Stimulated activated CD4-positive, alpha-beta T cell treated with anti-CD3 and anti-CD28 coated beads, Interleukin-1b, Interleukin-23, amount 100 ng/mL, for 1 hour (primary cell): ENCODE results near the gene CDHR4.
"Not testable (repeated sequence)": the region's sequence is repeated elsewhere in the genome, so short reads cannot be mapped to it uniquely, and the experiment has no call there.

Experiments
- DNase-seq, 2 donors: peaks; one replicate each; pipeline ENCODE4 v3.0.0-alpha.2; 2020; ENCODE audit warnings: low read depth in 2 of 2

CDHR4 gene, protein sequence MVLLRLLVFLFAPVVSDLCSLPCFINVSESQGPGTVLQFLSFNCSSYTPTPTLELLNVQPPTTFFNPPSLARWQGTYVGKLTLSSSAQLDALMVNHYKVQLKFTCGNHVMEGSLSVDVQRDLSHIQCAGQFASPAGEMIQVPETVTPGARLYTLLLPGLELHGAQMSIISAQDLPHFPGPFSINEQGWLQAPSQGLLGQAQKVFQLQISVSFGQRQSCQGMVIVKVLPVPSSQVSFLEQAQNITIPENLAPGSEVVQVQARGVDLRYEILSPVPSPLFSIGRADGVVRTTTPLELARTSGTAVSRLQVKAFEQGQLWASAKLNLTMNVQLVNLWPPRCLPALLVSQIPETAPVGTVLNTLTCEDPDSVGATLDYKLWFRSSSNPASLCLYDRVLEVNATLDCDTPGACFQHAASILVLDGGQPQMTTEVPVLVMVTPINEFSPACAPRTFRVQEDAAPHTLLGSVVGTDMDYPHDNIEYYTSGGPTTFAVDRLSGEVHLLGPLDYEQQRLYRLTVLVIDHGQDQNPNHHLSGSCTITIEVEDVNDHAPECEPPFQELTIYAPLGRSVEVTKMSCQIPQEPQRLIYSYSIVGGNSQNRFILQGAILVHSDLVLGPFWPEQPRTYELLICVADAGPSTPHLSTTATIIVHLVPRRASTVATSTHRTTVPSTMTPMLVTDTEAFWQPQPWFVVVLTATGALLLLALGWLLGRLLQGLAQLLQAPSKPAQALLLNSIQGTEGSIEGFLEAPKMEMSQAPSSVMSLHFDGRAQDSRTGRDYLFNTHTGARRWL

DNA sequence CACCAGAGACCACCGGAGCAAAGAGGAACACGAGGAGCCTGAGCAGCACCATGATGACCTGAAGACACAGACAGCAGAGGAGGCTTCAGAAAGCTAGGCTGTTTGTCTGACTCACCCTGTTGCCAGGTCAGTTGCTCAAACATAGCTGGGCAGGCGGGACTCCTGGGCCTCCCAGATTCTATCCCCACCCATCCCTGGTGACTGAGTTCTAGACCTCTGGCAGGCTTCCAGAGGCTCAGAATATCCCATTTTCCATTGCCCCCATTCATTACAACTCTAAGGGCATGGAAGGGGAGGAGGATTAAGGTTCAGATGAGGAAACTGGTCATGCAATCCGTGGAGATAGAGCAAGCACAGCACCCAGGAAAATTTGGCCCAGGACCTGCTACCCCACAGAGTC, at the start of gene CDHR4:
TSS of gene CDHR4 (minus strand) at position 113 of the 400 bp plus-strand sequence. CDS start at position 52, 61 bp downstream.
- DNase-seq = no peak

DNA sequence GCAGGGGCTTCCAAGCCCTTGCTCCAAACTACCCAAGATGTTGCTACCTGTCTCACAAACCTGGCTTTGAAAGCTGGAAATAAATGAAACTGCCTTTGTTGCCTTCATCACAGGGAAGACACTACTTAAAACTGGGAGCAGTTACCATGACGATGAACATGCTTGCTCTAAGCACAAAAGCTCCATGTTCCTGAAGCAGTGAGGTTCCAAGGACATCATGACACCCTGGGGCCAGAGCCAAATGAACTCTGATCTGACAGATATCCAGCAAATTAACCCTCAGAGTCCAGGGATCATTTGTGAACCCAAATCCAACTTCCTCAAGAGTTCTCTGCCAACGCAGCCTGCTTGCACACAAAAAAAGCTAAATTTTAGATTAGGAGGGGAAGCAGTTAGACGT, 46.0 kb upstream of the CDHR4 start:
- no peak for DNase-seq

DNA sequence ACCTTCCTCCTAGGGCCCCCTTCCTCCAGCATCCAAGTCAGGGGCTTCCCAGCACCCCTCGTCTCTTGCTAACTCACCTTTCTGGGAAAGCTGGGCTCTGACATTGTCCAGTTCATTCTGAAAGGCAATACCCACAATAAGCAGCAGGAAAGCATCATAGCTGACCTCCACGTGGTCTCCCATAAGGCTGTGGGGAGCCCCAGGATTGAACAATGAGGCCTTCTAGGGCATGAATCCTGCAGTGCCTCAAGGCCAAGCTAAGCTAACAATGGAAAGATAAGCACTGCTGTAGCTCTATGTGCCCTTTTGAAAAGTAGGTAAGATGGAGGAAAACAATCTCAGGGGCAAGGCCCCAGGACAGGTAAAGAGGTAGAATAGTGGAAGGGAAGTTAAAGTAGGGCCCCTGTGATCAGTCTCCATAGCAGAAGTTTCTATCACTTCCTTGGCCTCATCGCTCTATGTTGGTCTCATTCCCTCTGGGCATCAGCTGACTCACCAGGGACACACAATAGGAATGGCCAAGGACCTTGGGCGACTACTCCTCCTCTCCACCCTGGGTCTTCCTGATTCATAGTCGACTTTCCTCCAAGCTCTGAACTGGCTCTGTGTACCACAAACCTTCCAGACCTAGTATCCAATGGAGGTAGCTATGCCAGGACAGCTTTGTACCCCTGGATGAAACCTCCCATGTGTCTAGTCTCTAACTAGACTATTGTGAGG, 45.0 kb upstream of the CDHR4 start:
- DNase-seq = no peak

DNA sequence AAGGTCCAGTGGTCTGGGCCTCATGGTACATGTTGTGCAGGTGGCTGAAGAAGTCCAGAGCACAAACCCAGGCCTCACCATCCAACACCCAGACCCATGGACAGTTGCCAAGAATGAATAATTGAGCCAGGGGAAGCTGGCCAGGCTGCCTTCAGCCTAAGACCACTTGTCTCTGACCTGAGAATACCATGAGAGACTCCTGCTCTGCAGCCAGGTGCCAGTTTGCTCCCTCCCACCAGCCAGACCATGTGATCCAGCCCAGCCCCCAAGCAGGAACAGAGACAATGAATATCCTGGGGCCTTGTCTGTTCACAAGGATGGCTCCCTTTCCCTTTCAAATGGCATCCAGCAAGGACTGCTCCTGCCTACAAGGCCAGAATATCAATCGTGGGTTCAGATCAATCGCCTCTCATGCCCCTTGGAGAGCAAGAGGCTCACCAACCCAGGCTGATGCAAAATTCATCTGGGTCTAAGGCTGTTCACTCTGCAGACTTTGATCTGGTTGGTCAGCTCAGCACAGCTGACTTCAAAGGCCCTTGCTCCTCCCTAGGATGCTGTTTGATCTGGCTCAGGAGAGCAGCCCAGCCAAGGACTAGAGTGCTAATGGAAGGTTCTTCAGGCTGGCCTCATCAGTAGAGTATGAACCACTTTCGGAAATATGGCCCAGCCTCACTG, 43.3 kb upstream of the CDHR4 start:
- DNase-seq = no peak

DNA sequence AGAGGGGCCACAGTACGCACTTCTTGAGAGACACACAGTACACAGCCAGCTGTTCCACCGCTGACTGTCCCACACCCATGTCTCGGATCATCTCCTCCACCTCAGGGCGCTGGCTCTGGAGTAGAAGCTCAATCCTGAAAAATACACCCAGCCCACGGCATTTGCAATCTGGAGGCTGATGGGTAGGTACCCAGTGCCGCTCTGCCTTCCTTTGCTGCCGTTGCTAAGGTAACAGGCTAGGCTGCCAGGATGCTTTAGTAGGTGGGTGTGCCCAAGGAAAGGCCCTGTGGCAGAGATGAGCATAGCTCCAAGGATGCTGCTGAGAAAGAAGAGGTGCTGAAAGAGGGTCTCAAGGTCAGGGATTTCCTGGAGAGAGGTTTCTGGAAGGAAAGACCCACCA, 42.1 kb upstream of the CDHR4 start:
- DNase-seq = no peak

DNA sequence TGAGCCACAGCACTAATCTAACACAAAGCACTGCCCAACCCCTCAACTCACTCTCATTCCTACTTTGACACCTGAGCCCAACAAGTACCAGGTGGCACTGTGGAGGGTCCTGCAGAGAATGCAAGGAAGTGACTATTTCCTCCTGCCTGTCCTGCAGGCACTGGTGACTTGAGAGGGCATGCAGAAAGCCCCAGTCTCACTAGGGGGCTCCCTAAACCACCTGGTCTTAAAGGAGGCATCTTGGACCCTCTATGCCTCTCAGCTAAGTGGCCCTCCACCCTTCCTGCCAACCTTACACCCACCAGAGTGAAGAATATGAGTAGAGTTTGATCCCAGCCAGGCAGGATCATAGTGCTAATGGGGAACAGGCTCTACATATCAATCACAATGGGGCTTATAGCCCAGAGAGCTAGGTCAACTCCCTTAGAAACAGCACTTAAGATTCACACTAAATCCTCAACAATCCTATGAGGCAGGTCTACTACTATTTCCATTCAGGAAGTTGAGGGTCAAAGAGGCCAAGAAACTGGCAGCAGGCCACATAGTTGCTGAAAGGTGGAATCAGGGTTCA, 41.5 kb upstream of the CDHR4 start:
- no peak for DNase-seq

DNA sequence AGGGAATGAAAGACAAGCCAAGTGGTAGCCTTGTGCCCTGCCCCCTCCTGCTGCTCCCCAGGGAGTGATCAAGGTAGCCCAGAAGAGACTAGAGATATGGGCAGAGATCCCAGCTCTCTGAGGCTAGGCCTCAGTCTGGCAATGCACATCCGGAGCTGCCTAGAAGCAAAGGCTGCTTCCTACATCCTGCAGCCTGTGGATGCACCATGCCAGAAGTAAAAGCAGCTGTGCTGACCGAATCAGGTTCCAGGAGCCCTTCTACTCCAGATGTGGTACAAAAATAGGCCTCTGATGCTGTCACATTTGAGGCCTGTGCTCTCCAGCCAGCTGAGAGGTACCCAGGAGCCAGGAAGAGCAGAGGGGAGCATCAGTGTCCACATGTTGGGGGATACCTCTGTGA, 40.7 kb upstream of the CDHR4 start:
- DNase-seq = no peak

DNA sequence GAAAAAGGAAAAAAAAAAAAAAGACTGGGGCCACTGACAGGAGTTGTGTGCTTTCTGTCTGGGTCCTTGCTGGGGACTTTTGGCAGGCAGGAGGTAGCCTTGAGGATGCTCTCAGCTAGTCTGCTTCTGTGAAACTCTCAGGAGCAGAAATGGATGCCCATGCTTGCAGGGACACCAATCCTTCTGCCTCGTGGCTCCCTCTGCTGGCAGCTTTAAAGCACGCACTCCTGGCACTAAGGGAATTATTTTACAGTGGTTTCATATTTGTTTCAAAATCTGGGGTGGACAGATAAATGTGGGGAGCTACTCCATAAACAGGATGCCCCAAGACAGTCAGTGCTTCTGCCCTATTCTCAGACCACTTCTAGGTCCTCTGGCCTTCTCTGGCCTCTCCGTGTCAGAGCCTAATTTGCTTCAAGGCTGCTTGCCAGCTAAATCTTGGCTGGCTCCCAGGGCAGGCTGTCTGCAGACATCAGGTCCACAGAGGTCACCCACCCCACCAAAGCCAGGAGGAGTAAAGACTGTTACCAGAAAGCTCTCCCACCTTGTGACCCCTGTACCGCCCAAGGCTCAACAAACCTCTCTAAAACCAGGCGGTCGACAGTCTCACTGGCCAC, 39.6 kb upstream of the CDHR4 start:
- peak; percentile 65 to 68 for DNase-seq

DNA sequence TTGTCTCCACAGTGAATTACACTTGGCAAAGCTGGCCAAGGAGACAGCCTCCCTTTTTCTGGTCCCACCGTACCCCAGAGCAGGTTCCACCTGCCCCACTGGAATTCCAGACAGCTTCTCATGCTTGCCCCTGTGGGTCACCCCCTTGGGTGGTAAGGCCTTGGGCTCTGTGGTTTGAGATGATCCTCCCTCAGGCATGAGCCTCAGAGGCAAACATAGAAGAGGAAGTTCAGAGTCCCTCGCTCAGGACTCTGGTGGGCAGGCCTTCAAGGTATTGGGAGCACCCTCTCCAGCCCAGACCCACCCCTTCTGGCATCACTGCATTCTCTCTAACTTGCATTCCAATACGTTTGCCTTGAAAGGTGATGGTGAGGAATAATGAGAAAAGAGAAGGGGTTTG, 31.7 kb upstream of the CDHR4 start:
- no peak for DNase-seq

DNA sequence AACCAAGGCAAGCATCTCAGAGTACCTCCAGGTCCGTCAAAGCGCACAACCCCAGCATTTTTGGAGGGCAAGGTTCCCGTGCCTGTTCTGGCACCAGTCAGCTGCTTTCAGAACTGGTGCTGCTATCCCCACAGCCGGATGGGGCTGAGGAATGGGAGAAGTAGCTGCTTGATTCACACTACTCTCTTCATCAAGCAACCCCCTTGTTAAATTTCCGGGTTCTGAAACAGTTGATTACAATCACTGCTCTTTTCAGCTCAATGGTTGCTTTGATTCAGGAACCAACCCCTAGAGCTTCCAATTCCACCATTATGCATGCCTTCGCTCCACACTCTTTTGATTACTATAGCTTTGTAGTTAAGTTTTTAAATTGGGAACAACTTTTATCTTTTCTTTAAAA, 26.3 kb upstream of the CDHR4 start:
- no peak for DNase-seq

DNA sequence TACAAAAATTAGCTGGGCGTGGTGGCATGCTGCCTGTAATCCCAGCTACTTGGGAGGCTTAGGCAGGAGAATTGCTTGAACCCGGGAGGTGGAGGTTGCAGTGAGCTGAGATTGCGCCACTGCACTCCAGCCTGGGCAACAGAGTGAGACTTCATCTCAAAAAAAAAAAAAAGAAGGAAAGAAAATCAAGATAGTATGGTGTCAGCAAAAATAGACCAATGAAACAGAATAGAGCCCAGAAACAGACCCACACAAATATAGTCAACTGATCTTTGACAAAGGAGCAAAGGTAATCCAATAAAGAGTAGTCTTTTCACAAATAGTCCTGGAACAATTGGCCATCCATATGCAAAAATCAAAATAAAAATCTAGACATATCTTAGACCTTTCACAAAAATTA, 23.5 kb upstream of the CDHR4 start:
- not testable (repeated sequence) for DNase-seq

DNA sequence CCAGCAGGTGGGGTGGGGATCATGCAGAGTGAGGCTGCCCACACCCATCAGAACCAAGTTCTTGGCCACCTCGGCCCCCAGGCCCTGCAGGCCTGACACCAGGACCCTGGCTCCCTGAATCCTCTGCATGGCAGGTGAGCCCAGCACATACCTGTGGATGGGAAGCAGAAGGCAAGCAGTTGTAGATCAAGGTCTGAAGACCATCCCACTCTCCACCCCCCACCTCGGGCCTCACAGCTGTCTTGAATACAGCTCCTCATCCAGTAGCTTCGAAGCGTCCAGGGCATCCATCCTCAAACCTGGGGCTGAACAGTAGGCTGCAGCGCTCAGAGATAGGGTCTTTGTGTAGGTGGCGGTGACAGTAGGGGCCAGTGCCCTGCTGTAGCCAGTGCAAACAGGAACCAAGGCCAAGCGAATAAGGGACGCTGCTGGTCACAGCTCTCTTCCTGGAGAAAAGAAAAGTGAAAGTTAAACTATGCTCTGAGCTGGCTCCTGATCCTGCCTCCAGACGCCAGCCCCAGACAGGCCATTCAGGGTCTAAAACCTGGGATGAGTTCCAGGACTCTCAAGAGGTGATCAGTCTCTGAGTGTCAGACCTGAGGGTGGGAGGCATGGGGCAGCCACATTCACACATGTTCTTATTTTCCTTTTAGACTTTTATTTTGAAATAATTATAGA, 14.0 kb upstream of the CDHR4 start, which contains the start of gene UBA7:
TSS of gene UBA7 (minus strand) at position 457 of the 678 bp plus-strand sequence. CDS start at position 291, 166 bp downstream.
- DNase-seq = no peak

DNA sequence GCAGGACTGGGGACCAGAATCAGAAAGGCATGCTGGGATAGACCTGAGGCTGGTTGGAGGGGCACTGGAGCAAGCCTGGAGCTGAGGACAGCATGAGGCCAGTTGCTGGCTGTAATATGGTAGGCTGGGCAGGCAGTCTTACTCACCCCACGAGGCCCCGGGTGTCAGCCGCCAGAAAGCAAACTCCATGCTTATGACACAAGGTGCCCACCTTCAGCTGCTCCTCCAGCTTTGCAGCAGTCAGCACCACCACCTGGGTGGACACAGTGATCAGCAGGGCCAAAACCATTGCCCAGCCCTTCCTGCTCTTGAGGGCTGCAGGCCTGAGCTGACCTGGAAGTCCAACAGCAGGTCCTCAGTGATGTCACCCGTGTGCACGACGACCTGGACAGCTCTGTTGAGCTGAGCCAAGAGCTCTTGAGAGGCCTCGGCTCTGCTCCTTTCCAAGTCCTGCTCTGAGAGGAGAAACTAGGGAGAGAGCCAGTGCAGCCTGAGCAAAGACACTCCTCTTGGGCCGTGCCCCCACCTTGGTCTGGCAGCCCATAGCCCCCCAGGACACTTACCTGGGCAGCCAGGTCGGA, 13.3 kb upstream of the CDHR4 start:
- DNase-seq = no peak

DNA sequence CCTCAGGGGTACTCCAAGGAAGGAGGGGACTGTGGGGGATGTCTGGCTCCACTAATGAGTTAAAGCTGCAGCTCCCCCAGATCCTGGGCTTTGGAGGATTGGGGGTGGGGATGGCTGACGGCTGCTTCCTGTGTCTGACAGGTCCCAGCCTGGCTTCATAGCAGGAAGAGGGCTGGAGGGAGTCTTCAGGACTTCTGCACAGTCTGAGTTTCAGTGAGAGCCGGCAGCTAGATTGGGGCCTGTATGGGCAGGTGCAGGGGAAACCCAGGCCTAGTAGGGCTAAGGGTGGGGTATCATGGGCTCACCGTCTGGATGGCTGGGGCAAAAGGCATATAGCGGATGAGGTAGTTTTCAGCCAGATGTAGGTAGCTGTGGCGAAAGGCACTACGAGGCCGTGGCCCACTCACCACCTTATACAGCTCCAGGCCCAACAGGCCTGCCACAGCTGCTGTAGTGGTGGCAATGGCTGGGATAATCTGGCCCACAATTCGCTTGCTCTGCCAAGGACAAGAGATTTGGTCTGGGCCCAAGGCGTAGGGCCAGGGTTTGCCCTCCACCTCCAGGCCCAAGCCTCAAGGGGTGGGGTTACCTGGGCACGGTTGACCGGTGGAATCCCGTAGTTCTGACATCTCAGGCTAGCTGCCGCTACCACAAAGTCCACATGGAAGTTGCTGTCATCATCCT, 7.9 kb upstream of the CDHR4 start:
- DNase-seq = no peak

DNA sequence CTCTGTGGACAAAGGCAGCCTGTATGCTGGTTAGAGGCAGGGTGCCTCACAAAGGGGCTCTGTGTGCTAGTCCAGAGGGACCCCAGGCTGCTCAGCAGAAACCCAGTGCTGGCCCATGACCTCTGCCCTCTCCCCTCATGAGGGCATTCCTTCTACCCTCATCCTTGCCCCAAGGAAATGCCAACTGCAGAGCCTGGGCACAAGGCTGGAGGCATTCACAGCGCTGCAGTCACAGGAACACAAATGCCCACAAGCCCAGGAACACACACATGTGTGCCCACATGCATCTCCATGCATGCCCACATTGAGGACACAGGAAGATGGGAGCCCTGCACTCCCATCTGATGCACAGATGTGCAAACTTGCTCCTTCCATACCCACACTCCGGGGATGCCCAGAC, 7.2 kb upstream of the CDHR4 start:
- DNase-seq = no peak

DNA sequence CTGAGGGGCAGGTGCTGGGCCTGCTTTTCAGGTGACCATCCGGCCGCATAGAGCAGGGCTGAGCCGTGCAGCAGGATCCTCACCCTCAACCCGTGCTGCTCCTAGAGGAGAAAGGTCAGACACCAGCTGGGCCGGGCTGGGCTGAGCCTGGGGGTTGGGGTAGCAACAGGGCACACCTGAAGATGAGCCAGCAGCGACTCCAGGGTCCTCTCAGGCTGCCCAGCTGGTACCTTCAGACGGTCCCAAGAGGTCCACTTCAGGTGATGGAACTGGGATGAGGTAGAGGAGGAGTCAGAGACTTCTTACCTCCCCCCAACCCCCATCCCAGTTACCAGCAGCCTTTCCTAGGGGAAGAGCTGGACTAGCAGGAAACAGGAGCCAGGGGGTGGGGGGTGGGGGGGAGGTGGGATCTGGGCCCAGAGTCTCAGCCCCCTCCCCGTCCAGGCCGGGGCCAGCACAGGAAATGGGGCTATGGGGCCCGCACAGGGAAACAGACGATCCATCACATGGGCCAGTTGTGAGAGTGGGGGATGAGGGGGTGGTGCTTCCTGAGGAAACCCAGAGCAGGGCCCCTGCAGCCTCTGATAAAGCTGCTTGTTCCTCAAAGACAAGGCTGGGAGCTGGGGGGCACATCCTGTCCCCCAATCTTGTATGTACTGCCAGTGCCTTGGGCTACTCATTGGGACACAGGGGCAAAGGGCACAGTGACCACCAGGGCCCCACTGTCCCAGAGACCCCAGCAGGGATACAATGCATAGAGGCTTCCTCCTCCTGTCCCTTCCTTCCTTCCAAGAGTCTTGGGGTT, 6.4 kb upstream of the CDHR4 start:
- no peak for DNase-seq

DNA sequence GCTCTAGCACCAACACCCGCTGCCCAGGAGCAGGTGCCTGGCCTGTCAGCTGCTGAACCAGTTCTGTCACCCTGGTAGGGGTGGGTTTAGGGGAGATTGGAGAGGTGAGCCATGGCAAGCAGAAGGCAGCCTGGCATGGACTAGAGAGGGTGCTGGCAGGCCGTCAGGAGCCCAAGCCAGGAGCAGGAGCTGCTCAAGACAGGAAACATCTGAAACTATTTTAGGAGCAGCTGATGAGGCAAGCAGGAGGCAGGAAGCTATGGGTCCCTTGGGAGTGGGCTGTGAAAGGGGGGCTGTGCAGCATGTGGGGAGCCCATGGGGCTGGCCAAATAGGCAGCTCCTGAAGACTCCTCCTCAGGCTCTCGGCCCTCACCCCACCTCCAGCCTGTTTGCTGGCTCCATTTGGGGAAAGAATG, 5.7 kb upstream of the CDHR4 start:
- no peak for DNase-seq
